Hepatic stellate cell (primary cell): ENCODE measurements around the gene MYO7B.

ENCODE experiments used
- DNase-seq: peaks from one replicate; pipeline ENCODE4 v3.0.0; 2011; ENCODE audit warnings: low spot score

The MYO7B gene

DNA sequence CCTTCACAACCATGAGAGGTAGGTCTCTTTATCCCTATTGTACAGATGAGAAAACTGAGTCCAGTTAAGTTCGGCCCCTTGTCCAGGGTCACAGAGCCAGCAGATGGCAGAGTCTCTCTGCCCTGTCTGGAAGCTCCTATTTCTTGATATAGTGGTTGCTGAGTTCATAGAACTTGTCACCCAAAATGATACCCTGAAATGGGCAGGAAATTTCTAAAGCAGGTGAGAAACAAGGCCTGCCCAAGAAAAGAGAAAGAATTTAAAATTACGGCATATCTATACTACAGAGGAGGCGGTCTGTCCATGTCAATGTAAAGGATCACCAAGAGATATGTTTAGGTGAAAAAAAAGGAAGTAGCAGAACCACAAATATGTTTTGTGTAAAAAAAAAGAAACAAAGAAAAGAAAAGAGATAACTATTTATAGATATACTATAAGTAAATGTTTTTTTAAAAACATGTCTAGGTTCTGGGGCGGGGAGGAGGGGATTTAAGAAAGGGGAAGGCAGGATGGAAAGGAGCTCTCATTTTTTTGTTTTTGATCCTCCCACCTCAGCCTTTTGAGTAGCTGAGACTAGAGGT lies 39.8 kb downstream of the MYO7B start:
- DNase-seq = no peak

DNA sequence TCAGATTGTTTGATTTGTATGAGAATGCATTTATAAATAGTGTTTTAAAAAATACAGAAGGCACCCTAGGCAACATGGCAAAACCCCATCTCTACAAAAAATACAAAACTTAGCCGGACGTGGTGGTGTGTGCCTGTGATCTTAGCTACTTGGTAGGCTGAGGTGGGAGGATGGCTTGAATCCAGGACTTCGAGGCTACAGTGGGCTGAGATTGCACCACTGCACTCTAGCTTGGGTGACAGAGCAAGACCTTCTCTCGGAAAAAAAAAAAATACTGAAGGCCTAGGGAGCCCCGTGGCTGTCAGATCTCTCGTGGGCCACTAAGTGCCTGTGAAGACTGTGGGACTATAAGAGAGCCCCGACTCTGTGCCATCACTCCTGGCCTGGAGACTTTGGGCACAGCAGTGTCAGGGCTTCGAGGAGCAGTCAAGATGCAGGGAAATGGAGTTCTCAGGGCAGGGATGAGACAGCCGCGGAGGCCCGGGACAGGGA lies 40.5 kb downstream of the MYO7B start:
- DNase-seq = no peak

DNA sequence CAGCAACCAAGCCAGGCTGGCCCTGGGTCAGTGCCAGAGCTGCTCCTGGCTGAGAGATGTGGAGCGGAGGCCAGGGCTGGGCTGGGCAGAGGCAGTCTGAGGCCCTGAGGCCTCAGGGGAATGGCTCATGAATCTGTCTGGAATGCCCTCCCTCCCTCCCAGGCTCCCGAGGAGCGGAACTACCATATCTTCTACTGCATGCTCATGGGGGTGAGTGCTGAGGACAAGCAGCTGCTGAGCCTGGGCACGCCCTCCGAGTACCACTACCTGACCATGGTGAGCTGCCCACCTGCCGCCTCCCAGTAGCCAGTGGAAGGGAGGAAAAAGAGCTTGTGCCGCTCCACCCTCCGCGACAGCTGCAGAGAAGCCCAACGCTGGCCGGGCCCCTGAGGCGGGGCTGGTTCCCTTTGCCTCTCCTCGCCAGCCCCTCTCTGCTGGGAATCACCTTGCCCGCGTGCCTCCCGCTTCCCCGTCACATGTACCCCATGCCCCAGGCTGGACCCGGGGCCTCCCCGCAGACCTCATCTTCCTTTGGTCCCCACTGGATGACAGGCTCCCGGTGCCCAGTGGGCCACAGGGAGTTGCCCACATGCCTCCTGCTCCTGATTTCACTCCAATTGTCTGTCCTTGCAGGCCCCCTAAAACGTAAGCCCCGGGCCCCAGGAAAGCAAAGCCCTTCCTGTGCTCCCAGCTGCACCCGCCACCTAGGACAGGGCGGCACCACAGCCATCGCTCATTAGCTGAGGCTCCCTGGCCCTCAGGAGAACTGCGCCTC lies 41.1 kb downstream of the MYO7B start:
- peak; percentile 97 for DNase-seq

DNA sequence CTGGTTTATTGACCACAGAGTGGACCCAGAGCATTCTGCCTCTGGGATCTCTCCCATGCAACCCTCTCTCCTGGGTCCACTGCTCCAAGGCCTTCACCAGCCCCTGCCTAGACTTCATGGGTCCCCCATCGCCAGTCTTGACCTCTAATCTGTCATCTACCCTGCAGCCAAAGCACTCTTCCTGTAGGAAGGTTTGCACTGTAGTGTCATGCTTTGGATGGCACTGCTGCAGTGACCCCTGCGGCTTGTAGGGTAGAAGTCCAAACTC lies 41.7 kb downstream of the MYO7B start:
- DNase-seq = no peak

GRCh38 chr2:127577503-127577902 lies 42.0 kb downstream of the MYO7B start:
- DNase-seq = no peak

DNA sequence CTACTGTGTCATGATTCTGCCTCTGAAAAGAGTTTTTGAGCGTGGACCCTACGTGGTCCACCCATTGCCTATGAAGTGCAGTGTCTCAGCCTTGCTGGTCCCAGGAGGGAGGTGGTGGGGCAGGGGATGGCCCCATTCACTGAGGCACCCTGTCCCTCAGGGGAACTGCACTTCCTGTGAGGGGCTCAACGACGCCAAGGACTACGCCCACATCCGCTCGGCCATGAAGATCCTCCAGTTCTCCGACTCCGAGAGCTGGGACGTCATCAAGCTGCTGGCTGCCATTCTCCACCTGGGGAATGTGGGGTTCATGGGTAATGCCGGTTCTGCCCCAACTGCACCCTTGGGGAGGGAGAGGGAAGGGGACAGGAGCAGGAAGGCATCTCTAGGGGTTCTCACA lies 42.5 kb downstream of the MYO7B start:
- no peak for DNase-seq

- DNase-seq = no peak
Measured at GRCh38 chr2:127578411-127578810, 42.9 kb downstream of the MYO7B start.

DNA sequence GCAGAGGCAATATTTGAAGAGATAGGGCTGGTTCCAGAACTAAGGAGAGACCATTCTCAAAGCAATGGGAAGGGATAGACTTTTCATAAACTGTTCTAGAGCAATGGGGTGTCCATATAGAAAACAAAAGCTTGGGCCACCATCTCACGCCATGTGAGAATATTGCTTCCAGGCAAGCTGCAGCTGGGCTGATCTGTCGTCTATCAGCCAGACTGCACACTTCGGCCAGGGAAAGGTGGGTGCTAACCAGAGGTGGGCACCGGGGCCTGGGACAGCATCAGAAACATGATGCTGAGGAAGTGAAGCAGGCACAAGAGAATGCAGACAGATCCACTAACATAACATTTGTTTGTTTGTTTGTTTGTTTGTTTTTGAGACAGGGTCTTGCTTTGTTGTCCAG lies 43.7 kb downstream of the MYO7B start:
- no peak for DNase-seq

DNA sequence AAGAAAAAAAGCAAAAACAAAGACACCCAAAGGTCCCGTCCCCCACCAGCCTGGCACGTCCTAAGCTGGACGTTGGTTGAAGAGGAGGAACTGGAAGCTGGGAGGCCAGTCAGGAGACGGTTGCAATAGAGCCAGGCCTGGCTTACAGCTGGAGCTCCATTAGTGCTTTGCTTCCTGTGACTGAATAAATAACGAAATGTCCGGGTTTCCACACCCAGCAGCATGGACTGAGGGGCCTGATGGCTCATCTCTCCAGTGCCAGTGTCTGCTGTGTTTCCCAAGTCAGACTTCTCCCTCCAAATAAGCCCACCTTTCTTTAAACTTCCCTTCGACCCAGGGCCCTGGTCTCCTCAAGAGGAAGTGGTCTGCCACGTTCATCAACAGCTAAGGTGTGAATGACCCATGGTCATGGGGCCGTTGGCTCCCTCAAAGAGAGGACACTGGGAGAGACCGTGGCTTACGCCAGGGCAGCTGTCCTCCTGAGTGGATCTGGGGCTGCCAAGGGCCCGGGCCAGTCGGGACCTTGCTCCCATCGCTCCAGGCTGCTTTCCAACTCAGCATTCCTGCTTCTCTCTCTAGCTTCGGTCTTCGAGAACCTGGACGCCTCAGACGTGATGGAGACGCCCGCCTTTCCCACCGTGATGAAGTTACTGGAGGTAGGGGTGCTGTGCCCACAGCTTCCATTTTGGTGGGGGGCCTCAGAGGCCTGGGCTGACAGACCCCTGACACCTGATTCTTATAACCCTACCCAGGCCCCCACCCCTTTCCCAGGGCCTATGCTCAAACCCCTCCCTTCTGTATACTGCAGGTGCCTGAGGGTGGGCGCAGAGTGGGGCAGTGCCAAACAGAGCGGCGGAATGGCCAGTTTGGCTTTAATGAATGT lies 44.9 kb downstream of the MYO7B start:
- no peak for DNase-seq

DNA sequence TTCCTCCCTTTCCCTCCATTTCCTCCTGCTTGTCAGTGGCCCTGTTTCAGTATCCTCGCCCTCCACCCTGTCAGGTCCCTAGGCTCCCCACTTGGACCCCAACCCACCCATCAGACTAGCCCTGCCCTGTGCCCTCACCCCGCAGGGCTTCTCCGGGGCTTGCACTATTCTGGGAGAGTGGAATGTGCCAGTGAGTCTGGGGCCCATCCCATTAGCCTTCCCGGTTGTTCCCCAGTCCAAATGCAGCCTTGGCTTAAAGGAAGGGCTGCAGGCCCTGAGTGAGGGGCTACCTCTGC lies 45.5 kb downstream of the MYO7B start:
- no peak for DNase-seq

DNA sequence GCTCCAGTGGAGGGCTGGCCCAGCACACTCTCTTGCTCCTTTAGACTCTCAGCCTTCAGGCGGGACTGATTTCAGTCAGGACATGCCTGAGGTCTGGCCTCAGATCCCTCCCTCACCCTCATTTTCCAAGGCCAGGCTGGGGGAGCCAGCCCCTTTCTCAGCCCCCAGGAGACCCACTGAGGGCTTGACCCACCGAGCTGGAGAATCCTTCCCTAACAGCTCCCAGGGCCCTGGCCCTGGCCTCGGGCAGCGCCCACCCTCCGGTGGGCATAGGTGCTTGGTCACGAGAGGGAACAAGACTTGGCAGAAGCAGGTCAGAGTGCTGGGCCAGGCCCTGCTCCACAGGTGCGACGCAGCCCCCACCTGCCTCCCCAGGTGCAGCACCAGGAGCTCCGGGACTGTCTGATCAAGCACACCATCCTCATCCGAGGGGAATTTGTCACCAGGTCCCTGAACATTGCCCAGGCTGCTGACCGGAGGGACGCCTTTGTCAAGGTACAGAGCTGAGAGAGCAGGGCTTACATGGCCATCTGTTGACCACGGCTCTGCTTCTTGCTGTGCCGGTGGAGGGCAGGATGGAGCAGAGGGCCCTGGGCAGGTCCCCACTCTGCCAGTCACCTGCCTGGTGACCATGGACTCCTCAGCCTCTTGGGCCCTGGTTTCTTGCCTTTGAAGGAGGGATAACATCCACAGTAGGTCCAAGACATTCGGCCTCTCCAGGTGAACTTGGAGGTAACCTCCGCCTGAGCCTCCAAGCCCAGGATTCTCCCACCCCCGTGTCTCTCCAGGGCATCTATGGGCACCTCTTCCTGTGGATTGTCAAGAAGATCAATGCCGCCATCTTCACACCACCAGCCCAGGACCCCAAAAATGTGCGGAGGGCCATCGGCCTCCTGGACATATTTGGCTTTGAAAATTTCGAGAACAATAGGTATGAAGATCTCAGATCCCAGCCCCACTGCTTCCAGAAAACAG lies 46.3 kb downstream of the MYO7B start:
- no peak for DNase-seq

DNA sequence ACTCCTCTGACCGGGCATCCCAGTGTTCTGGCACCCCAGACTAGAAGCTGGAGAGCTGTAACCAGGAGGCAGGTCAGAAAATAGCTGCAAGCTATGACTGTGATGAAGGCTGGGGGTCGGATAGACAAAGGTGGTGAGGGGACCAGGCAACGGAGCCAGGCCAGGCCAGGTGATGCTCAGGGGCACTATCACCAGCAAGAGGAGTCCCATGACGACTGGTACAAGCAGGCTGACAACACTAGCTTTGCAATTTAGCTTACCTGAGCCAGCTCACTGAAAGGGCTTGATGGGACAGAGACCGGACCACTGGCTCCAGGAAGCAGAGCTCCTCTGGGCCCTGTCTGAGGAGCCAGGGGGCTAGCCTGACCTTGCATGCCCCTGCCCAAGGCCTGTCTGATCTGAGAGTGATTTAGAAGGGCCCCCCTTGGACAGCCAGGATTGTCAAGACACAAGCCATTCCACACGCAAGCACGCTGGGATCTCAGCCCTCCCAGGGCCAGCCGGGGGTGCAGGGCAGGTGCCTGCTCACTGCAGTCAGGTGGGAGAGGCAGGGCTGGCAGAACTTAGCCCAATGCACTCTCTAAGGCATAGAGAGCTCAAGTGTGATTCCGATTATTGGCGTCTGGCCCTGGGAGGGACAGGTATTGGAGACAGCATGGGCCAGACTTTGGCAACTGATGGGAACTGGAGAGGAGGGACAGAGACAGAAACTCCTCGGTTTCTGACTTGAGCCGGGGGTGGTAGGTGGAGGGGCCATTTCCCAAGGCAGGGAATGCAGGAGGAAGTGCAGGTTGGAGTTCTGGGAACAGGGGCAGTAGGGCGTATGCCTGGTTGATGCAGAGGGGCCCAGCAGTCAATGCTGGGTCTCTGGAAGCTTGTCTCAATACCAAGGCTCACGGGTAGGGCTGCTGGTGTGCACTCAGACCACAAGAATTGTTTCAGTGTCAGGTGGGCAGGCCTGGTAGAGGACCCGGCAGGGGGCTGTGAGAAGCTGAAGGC lies 47.7 kb downstream of the MYO7B start:
- DNase-seq = no peak

DNA sequence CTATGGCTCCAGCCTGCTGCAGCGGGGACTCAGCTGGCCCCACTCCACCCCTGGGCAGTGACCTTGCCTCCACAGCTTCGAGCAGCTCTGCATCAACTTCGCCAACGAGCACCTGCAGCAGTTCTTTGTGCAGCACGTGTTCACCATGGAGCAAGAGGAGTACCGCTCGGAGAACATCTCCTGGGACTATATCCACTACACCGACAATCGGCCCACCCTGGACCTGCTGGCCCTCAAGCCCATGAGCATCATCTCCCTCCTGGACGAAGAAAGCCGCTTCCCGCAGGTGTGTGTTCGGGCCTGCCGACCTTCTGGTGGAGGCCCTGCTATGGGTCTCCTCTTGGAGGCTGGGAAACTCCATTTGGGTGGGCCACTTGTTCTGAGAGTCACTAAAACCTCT lies 48.6 kb downstream of the MYO7B start:
- DNase-seq = no peak

- no peak for DNase-seq
Measured at GRCh38 chr2:127584516-127585033, 49.1 kb downstream of the MYO7B start.

GRCh38 chr2:127585270-127585807 lies 49.9 kb downstream of the MYO7B start:
- no peak for DNase-seq

- no peak for DNase-seq
Measured at GRCh38 chr2:127586136-127586535, 50.7 kb downstream of the MYO7B start.

DNA sequence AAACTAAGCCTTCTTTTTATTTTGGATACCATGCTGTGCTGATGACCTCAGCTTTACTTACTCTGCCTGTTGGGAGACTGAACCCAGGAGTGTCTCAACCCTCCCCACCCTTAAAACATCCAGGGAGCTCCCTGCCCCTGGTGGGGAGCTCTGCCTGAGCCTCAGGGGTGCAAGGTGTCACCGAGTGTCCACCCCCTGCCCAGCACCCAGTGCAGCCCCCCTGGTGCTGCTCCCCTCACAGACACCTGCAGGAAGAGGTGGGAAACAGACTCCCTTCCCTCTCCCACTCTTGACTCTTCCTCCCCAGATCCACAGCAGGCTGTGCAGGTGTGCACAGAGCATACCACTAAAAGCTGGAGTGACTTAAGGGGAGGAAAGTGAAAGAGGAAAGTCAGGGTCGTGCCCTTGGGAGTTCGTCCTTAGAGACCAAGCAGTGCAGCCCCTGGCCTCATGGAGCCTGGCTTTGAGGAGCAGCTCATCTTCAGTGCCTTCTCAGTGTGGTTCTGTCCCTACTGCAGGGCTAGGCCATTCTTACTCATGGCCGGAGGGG lies 51.3 kb downstream of the MYO7B start:
- DNase-seq = no peak

GRCh38 chr2:127588241-127588640 lies 52.8 kb downstream of the MYO7B start:
- DNase-seq = no peak

- no peak for DNase-seq
Measured at GRCh38 chr2:127589358-127589757, 53.9 kb downstream of the MYO7B start.

DNA sequence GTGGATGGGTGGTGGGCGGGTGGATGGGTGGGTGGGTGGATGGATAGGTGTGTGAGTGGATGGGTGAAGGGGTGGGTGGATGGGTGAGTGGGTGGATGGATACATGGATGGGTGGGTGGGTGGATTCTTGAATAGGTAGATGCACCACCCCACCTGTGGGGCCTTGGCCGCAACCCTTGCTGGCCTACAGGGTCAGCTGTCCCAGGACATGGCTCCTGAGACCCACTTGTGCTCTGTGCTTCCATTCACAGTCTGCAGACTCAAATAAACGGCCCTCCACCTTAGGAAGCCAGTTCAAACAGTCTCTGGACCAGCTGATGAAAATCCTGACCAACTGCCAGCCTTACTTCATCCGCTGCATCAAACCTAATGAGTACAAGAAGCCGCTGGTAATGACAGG lies 54.4 kb downstream of the MYO7B start:
- DNase-seq = no peak
